PC-9 (cell line): Measurements from ENCODE around the gene BTBD19. TPM values are rescaled to one million over a fixed set of nuclear protein-coding genes. Genes with fewer than 3 reads are reported as not detected.

ENCODE experiments used
- BruUV-seq: library from RNA; stranded (reverse); fragments of 400-500 nt; replicated peaks from 2 replicates; lab custom pipeline; 2021; lab: Mats Ljungman, UMichigan
- CTCF ChIA-PET: fragments of 300-600 bp; sonication (Branson Sonifier 250); formaldehyde crosslinking; loops from one replicate; lab custom pipeline; 2022; ENCODE audit warnings: antibody characterized with exemption; lab: Charles Lee
- POLR2A ChIA-PET: fragments of 300-600 bp; sonication (Branson Sonifier 250); formaldehyde crosslinking; loops from one replicate; lab custom pipeline; 2022; ENCODE audit warnings: antibody characterized with exemption; ENCODE audit not compliant: unreplicated experiment; lab: Charles Lee
- DNase-seq, 2 experiments: peaks; one replicate each; pipeline versions ENCODE4 v3.0.0 to v3.0.0-alpha.2; 2015 to 2022; ENCODE audit warnings: mixed read lengths in 1 of 2
- H2AFZ ChIP-seq: fragments of 200-600 bp; sonication (generic); 2 replicates; pipeline ENCODE4 v1.8.1; 2017; ENCODE audit warnings: antibody characterized with exemption
- H3F3A ChIP-seq: fragments of 200-600 bp; sonication (generic); 2 replicates; pipeline ENCODE4 v1.8.1; 2017; ENCODE audit warnings: antibody characterized with exemption, mild to moderate bottlenecking, low read depth; ENCODE audit not compliant: insufficient read depth
- H3K27ac ChIP-seq: fragments of 200-600 bp; sonication (generic); 2 replicates; pipeline ENCODE4 v1.6.1; 2016; ENCODE audit warnings: mixed run types
- H3K27me3 ChIP-seq: fragments of 200-600 bp; sonication (generic); 2 replicates; pipeline ENCODE4 v1.6.1; 2016; ENCODE audit warnings: low read depth, mixed run types; ENCODE audit not compliant: insufficient read depth
- H3K36me3 ChIP-seq: fragments of 200-600 bp; sonication (generic); 2 replicates; pipeline ENCODE4 v1.6.1; 2016; ENCODE audit warnings: low read depth, mixed run types
- H3K4me1 ChIP-seq: fragments of 200-600 bp; sonication (generic); replicated peaks from 2 replicates; pipeline ENCODE4 v1.6.1; 2016; ENCODE audit warnings: mixed run types; ENCODE audit not compliant: insufficient read depth
- H3K4me2 ChIP-seq: fragments of 200-600 bp; sonication (generic); 2 replicates; pipeline ENCODE4 v1.6.1; 2017; ENCODE audit warnings: mixed run types
- H3K4me3 ChIP-seq: fragments of 200-600 bp; sonication (generic); 2 replicates; pipeline ENCODE4 v1.6.1; 2016; ENCODE audit warnings: mixed run types
- H3K79me2 ChIP-seq: fragments of 200-600 bp; sonication (generic); 2 replicates; pipeline ENCODE4 v1.6.1; 2017; ENCODE audit warnings: low read depth, mixed run types
- H3K9me2 ChIP-seq: fragments of 200-600 bp; sonication (generic); 2 replicates; pipeline ENCODE4 v1.8.1; 2017; ENCODE audit warnings: mild to moderate bottlenecking; ENCODE audit not compliant: insufficient read depth
- H3K9me3 ChIP-seq: fragments of 200-600 bp; sonication (generic); 2 replicates; pipeline ENCODE4 v1.8.1; 2016; ENCODE audit warnings: low read depth; ENCODE audit not compliant: insufficient read depth
- H4K20me1 ChIP-seq: fragments of 200-600 bp; sonication (generic); 2 replicates; pipeline ENCODE4 v1.8.1; 2017; ENCODE audit not compliant: insufficient read depth
- EZH2 ChIP-seq: fragments of 200-600 bp; sonication (generic); IDR thresholded peaks from 2 replicates; pipeline ENCODE4 v1.8.0; 2017; ENCODE audit warnings: antibody characterized with exemption, low read depth
- intact Hi-C: fragments of 100-400 bp; cut with micrococcal nuclease; formaldehyde crosslinking; loops from one replicate; pipeline ENCODE4 v1.10.0; 2022; ENCODE audit not compliant: unreplicated experiment
- total RNA-seq: library from RNA; stranded (reverse); gene quantifications from 2 replicates; pipeline ENCODE4 v1.2.3, GENCODE V29; 2021
- TF ChIP-seq, protein P1 (sequence below): fragments of 200-600 bp; sonication (generic); conservative IDR thresholded peaks from 2 replicates; pipeline ENCODE4 v1.6.1; 2017; ENCODE audit warnings: mixed run types, antibody characterized with exemption, mild to moderate bottlenecking, moderate library complexity

Gene BTBD19
- total RNA-seq, 1 experiment from 2014 or later: 6.2 TPM

- H3K4me3 ChIP-seq: peak overlapping the region; percentile 67
Measured at GRCh38 chr1:44820328-44821239, 12.3 kb downstream of the BTBD19 start.

DNA sequence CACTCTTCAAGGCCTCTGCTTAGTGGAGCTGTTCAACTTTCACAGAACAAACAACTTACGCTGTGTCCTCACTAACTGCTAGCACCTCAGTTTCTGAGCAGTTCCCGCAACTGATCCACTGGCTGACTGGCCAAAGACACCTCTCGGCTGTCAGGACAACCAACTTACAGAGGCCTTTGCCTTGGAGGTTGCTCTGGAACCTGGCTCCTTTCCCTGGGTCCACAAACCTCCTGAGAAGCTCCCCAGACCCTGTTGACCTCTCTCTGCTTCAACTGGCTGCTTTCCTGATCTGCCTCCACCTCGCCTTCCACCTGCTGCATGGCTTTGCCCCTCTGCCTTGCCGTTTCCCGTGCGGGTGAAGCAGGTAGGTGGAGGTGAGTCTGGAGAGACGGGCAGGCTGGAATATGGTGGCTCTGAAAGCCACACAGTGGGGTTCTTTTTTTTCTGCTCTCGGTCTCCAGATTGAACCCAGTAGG, 13.0 kb downstream of the BTBD19 start:
- H3F3A ChIP-seq: peaks cover 28% of the 10 kb centered on the region
- no peaks in the 10 kb centered on the region for H3K79me2 ChIP-seq
- H3K27me3 ChIP-seq: no peaks in the 10 kb centered on the region
- no peak overlapping the region for H3K4me3 ChIP-seq
- DNase-seq: no peak
- peaks cover 16% of the 10 kb centered on the region for H3K4me1 ChIP-seq
- intact Hi-C loops: no loop called here
- no TSS peak for BruUV-seq
- H4K20me1 ChIP-seq: no peaks in the 10 kb centered on the region
- POLR2A ChIA-PET: interaction anchor here (0.6 to 1.1 kb wide), 3 partner anchors 21 to 78 kb away, joined by 5 to 16 read pairs (median 7); partner anchors contain the start of gene PLK3
- TF ChIP-seq EZH2: no peak
- TF ChIP-seq, protein P1, sequence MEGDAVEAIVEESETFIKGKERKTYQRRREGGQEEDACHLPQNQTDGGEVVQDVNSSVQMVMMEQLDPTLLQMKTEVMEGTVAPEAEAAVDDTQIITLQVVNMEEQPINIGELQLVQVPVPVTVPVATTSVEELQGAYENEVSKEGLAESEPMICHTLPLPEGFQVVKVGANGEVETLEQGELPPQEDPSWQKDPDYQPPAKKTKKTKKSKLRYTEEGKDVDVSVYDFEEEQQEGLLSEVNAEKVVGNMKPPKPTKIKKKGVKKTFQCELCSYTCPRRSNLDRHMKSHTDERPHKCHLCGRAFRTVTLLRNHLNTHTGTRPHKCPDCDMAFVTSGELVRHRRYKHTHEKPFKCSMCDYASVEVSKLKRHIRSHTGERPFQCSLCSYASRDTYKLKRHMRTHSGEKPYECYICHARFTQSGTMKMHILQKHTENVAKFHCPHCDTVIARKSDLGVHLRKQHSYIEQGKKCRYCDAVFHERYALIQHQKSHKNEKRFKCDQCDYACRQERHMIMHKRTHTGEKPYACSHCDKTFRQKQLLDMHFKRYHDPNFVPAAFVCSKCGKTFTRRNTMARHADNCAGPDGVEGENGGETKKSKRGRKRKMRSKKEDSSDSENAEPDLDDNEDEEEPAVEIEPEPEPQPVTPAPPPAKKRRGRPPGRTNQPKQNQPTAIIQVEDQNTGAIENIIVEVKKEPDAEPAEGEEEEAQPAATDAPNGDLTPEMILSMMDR: no peak
- no peak overlapping the region for H2AFZ ChIP-seq
- CTCF ChIA-PET: interaction anchor here (0.6 kb wide), 2 partner anchors 10 to 36 kb away, joined by 3 to 5 read pairs; no protein-coding TSS in a partner anchor
- no peaks in the 10 kb centered on the region for H3K9me2 ChIP-seq
- no peaks in the 10 kb centered on the region for H3K9me3 ChIP-seq
- no peaks in the 10 kb centered on the region for H3K36me3 ChIP-seq
- H3K27ac ChIP-seq: no peak overlapping the region
- no peak overlapping the region for H3K4me2 ChIP-seq

More at GRCh38 chr1:44820328-44821239, 12.3 kb downstream of the BTBD19 start:
- Histone ChIP-seq H3K27ac (peak overlapping the region; percentile 83), H2AFZ (peak overlapping the region; percentile 70), H3K4me1 (peaks cover 19% of the 10 kb centered on the region), H3K4me2 (peak overlapping the region; percentile 96), H3K9me3 (no peaks in the 10 kb centered on the region), H3K9me2 (no peaks in the 10 kb centered on the region), H3K27me3 (no peaks in the 10 kb centered on the region), H3F3A (peaks cover 29% of the 10 kb centered on the region), H4K20me1 (no peaks in the 10 kb centered on the region), H3K36me3 (no peaks in the 10 kb centered on the region), H3K79me2 (no peaks in the 10 kb centered on the region)
- TF ChIP-seq, protein P1: no peak
- no peak for TF ChIP-seq EZH2
- TSS peak; percentile 49 for BruUV-seq
- intact Hi-C loops: loop anchor here (1.0 kb wide), 1 partner anchor 89 kb away; the partner anchor contains the start of gene RNU5D-1
- CTCF ChIA-PET: interaction anchor here (0.5 kb wide), 1 partner anchor 536 kb away, joined by 4 read pairs; no protein-coding TSS in a partner anchor
- DNase-seq: no peak
- POLR2A ChIA-PET: interaction anchor here (0.6 to 1.1 kb wide), 3 partner anchors 21 to 77 kb away, joined by 3 to 16 read pairs (median 5); partner anchors contain the start of gene PLK3

DNA sequence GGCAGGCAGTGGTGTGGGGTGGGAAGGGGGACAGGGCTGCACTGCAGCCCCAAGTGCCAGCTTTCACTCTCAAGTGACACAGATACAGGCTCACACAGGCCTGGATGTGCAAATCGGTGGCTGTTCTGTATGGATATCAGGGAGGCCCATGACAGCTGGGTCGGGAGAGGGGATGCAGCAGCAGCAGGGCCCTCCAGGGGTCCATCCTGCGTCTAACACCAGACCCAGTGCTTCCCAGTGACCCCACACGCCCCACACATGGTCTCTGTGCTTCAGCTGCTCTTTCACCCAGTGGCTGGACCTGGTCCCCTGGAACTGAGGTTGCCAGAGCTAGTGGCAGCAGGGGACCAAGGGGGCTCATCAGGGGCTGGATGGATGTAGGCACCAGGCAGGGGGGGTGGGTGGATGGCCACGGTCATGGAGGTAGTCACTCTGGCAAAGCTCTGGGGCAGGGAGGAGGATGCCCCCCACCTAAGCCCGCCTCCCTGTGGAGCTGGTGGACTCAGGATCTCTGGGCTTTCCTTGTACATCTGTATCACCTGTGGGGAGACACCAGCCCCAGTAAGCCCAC, 13.9 kb downstream of the BTBD19 start:
- Histone ChIP-seq H3F3A (peaks cover 28% of the 10 kb centered on the region), H3K4me1 (peaks cover 16% of the 10 kb centered on the region), H2AFZ (no peak overlapping the region), H3K4me3 (no peak overlapping the region), H3K36me3 (no peaks in the 10 kb centered on the region), H3K27me3 (no peaks in the 10 kb centered on the region), H3K9me3 (no peaks in the 10 kb centered on the region), H4K20me1 (no peaks in the 10 kb centered on the region), H3K9me2 (no peaks in the 10 kb centered on the region), H3K4me2 (no peak overlapping the region), H3K79me2 (no peaks in the 10 kb centered on the region), H3K27ac (no peak overlapping the region)
- intact Hi-C loops: no loop called here
- no peak for DNase-seq
- BruUV-seq: no TSS peak
- ChIA-PET CTCF (interaction anchor here (0.6 to 1.1 kb wide), 2 partner anchors 29 to 457 kb away, joined by 3 read pairs; no protein-coding TSS in a partner anchor), POLR2A (interaction anchor here (0.6 kb wide), 1 partner anchor 47 kb away, joined by 4 read pairs; no protein-coding TSS in a partner anchor)
- TF ChIP-seq, protein P1: no peak
